Osteoblast (primary cell): ENCODE results near the gene RFESD. TPM values are rescaled to one million over a fixed set of nuclear protein-coding genes. Genes with fewer than 3 reads are reported as not detected.
"Not testable (repeated sequence)": the region's sequence is repeated elsewhere in the genome, so short reads cannot be mapped to it uniquely, and the experiment has no call there.

Source experiments
- DNase-seq: peaks from one replicate; pipeline ENCODE4 v3.0.0; 2011; ENCODE audit warnings: low spot score, mixed read lengths; ENCODE audit not compliant: insufficient read length; ENCODE audit errors: missing footprints
- H2AFZ ChIP-seq: 2 replicates; pipeline ENCODE4 v1.6.0; 2011; ENCODE audit warnings: mild to moderate bottlenecking, low read length
- H3K27ac ChIP-seq: 2 replicates; pipeline ENCODE4 v1.5.1; 2011; ENCODE audit warnings: mild to moderate bottlenecking, low read depth, low read length, moderate library complexity
- H3K27me3 ChIP-seq: 2 replicates; pipeline ENCODE4 v1.6.0; 2012; ENCODE audit warnings: mild to moderate bottlenecking, control low read depth, inconsistent platforms, low read length, moderate library complexity; ENCODE audit not compliant: insufficient read depth
- H3K36me3 ChIP-seq: 2 replicates; pipeline ENCODE4 v1.5.1; 2011; ENCODE audit warnings: mild to moderate bottlenecking, low read length, control low read depth, moderate library complexity; ENCODE audit not compliant: insufficient read depth
- H3K4me1 ChIP-seq: 2 replicates; pipeline ENCODE4 v1.5.1; 2011; ENCODE audit warnings: mild to moderate bottlenecking, low read length, control low read depth, moderate library complexity; ENCODE audit not compliant: insufficient read depth
- H3K4me2 ChIP-seq: 2 replicates; pipeline ENCODE4 v1.6.0; 2011; ENCODE audit warnings: mild to moderate bottlenecking, low read length; ENCODE audit not compliant: insufficient read depth
- H3K4me3 ChIP-seq: fragments of 200-600 bp; sonication (generic); 3 replicates; pipeline ENCODE4 v1.5.1; 2012; ENCODE audit warnings: mild to moderate bottlenecking, low read length, inconsistent platforms; ENCODE audit not compliant: insufficient read depth
- H3K79me2 ChIP-seq: 2 replicates; pipeline ENCODE4 v1.6.0; 2012; ENCODE audit warnings: mild to moderate bottlenecking, low read length, control low read depth, inconsistent platforms; ENCODE audit not compliant: insufficient read depth
- H3K9me3 ChIP-seq: 2 replicates; pipeline ENCODE4 v1.5.1; 2011; ENCODE audit warnings: low read depth, low read length, control low read depth
- H4K20me1 ChIP-seq: 2 replicates; pipeline ENCODE4 v1.6.0; 2012; ENCODE audit warnings: mild to moderate bottlenecking, low read length, control low read depth; ENCODE audit not compliant: insufficient read depth
- CTCF ChIP-seq: IDR thresholded peaks from 2 replicates; pipeline ENCODE4 v1.5.1; 2011; ENCODE audit warnings: mild to moderate bottlenecking, low read depth, low read length, moderate library complexity; ENCODE audit errors: extremely low read depth
- total RNA-seq: library from RNA; depleted of rRNA; stranded (reverse); fragments of >200 nt; gene quantifications from 2 replicates; pipeline ENCODE4 v1.2.3, GENCODE V29; 2012

Gene RFESD
- total RNA-seq, 1 donor, result 4.3 TPM

- Histone ChIP-seq H3K4me3 (no peak overlapping the region), H3K36me3 (no peaks in the 10 kb centered on the region), H3K9me3 (no peaks in the 10 kb centered on the region), H3K27me3 (no peaks in the 10 kb centered on the region), H3K27ac (no peak overlapping the region), H3K4me1 (no peaks in the 10 kb centered on the region), H3K79me2 (no peaks in the 10 kb centered on the region), H2AFZ (no peak overlapping the region), H4K20me1 (no peaks in the 10 kb centered on the region), H3K4me2 (no peak overlapping the region)
- no peak for DNase-seq
- no peak for TF ChIP-seq CTCF
These were observed 51.5 kb downstream of the RFESD start for GRCh38 chr5:95697781-95698681.

- TF ChIP-seq CTCF, result no peak
- no peak overlapping the region for H3K4me2 ChIP-seq
These were observed 52.8 kb downstream of the RFESD start for GRCh38 chr5:95699337-95699736.

GRCh38 chr5:95701074-95701473 is 54.5 kb downstream of the RFESD start:
- Histone ChIP-seq H3K27me3 (no peaks in the 10 kb centered on the region), H3K4me2 (no peak overlapping the region), H3K79me2 (no peaks in the 10 kb centered on the region), H3K36me3 (no peaks in the 10 kb centered on the region), H3K9me3 (no peaks in the 10 kb centered on the region), H2AFZ (no peak overlapping the region), H4K20me1 (no peaks in the 10 kb centered on the region), H3K4me3 (no peak overlapping the region), H3K4me1 (no peaks in the 10 kb centered on the region), H3K27ac (no peak overlapping the region)
- DNase-seq, result no peak
- TF ChIP-seq CTCF, result no peak

More at GRCh38 chr5:95699337-95699736, 52.8 kb downstream of the RFESD start:
- DNase-seq, result no peak
- Histone ChIP-seq H4K20me1 (no peaks in the 10 kb centered on the region), H3K4me1 (no peaks in the 10 kb centered on the region), H3K79me2 (no peaks in the 10 kb centered on the region), H3K36me3 (no peaks in the 10 kb centered on the region), H3K27me3 (no peaks in the 10 kb centered on the region), H3K9me3 (no peaks in the 10 kb centered on the region), H2AFZ (no peak overlapping the region), H3K27ac (no peak overlapping the region), H3K4me3 (no peak overlapping the region)

- no peaks in the 10 kb centered on the region for H3K36me3 ChIP-seq
- no peak overlapping the region for H2AFZ ChIP-seq
- no peak overlapping the region for H3K4me2 ChIP-seq
- H3K4me1 ChIP-seq, result no peaks in the 10 kb centered on the region
- DNase-seq, result no peak
- TF ChIP-seq CTCF, result no peak
- no peaks in the 10 kb centered on the region for H3K27me3 ChIP-seq
- no peaks in the 10 kb centered on the region for H3K79me2 ChIP-seq
- no peak overlapping the region for H3K4me3 ChIP-seq
- no peaks in the 10 kb centered on the region for H3K9me3 ChIP-seq
- H3K27ac ChIP-seq, result no peak overlapping the region
- H4K20me1 ChIP-seq, result no peaks in the 10 kb centered on the region
These were observed 57.6 kb downstream of the RFESD start for GRCh38 chr5:95704150-95704549.

GRCh38 chr5:95706196-95706595 is 59.6 kb downstream of the RFESD start:
- not testable (repeated sequence) for DNase-seq

More at GRCh38 chr5:95706196-95706595, 59.6 kb downstream of the RFESD start:
- not testable (repeated sequence) for H3K27me3 ChIP-seq, H4K20me1 ChIP-seq, H3K4me2 ChIP-seq, H3K9me3 ChIP-seq, H2AFZ ChIP-seq, H3K4me1 ChIP-seq, H3K36me3 ChIP-seq, H3K79me2 ChIP-seq, H3K4me3 ChIP-seq, H3K27ac ChIP-seq
